ENCODE data around the gene METTL17. TPM values are rescaled to one million over a fixed set of nuclear protein-coding genes. Genes with fewer than 3 reads are reported as not detected.

METTL17 gene
- total and polyA plus RNA-seq, 2 donors (not counting 3 experiments of a cell fraction or from before 2014, with no cell fraction given) = 60.6 to 90.6 TPM

- FAIRE-seq (no peak), DNase-seq (ENCODE audit: low read depth, low spot score) (no peak)
- Histone ChIP-seq H3K4me3 (replicated peaks in 1 of 3; ENCODE audit: insufficient read depth in 1 of 3, low read depth in 1 of 3, low read length in 3 of 3) (no peak overlapping the region), H3K9ac (replicated peaks; ENCODE audit: extremely low read depth, insufficient read depth, low read length) (no peak overlapping the region), H3K9me1 (replicated peaks; ENCODE audit: control insufficient read depth, extremely low read depth, insufficient read depth, low read length) (no peaks in the 10 kb centered on the region), H3K79me2 (ENCODE audit: control insufficient read depth, insufficient read depth, low read length) (no peaks in the 10 kb centered on the region), H3K4me1 (ENCODE audit: control insufficient read depth, extremely low read depth, insufficient read depth, low read length) (no peaks in the 10 kb centered on the region), H2AFZ (ENCODE audit: low read depth, low read length) (no peak overlapping the region), H3K36me3 (ENCODE audit: control insufficient read depth in 2 of 2, extremely low read depth in 1 of 2, insufficient read depth in 2 of 2, low read length in 2 of 2) (no peaks in the 10 kb centered on the region), H3K4me2 (ENCODE audit: insufficient read depth, low read length) (no peak overlapping the region), H3K27ac (ENCODE audit: insufficient read depth, low read depth, low read length) (no peak overlapping the region), H3K9me3 (replicated peaks; ENCODE audit: control insufficient read depth, insufficient read depth, low read length) (no peaks in the 10 kb centered on the region), H4K20me1 (replicated peaks; ENCODE audit: control insufficient read depth, extremely low read depth, insufficient read depth, low read length) (no peaks in the 10 kb centered on the region), H3K27me3 (ENCODE audit: control insufficient read depth in 2 of 2, insufficient read depth in 2 of 2, low read length in 2 of 2) (peaks cover 20 to 26% of the 10 kb centered on the region in 2 experiments)
- no TSS peak for BruUV-seq (replicated peaks)
- ChIA-PET POLR2A (no interaction called here), CTCF (interaction anchor here (1.2 to 10.1 kb wide), 6 partner anchors 7 to 60 kb away, joined by 3 to 86 read pairs (median 4); no protein-coding TSS in a partner anchor)
- dilution Hi-C loops (cut with MboI; ENCODE audit: extremely low pct_ligation_motif_present, low sequenced_read_pairs) = no loop called here
- TF ChIP-seq JUN (IDR thresholded peaks at IDR 0.05; ENCODE audit: borderline replicate concordance, insufficient read depth, insufficient read length, low read depth) = no peak
- no peak for TF ChIP-seq EZH2 (IDR thresholded peaks at IDR 0.05; ENCODE audit: borderline replicate concordance, low read depth, low read length, severe bottlenecking)
- TF ChIP-seq MYC (IDR thresholded peaks at IDR 0.05; ENCODE audit: low read depth, low read length) = no peak
- no peak for TF ChIP-seq POLR2A (IDR thresholded peaks at IDR 0.05; ENCODE audit: low read depth, low read length)
- no peak for TF ChIP-seq GATA2 (IDR thresholded peaks at IDR 0.05; ENCODE audit: insufficient read depth, insufficient read length, low read depth, low read length)
- TF ChIP-seq, protein P1, sequence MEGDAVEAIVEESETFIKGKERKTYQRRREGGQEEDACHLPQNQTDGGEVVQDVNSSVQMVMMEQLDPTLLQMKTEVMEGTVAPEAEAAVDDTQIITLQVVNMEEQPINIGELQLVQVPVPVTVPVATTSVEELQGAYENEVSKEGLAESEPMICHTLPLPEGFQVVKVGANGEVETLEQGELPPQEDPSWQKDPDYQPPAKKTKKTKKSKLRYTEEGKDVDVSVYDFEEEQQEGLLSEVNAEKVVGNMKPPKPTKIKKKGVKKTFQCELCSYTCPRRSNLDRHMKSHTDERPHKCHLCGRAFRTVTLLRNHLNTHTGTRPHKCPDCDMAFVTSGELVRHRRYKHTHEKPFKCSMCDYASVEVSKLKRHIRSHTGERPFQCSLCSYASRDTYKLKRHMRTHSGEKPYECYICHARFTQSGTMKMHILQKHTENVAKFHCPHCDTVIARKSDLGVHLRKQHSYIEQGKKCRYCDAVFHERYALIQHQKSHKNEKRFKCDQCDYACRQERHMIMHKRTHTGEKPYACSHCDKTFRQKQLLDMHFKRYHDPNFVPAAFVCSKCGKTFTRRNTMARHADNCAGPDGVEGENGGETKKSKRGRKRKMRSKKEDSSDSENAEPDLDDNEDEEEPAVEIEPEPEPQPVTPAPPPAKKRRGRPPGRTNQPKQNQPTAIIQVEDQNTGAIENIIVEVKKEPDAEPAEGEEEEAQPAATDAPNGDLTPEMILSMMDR (IDR thresholded peaks at IDR 0.05; ENCODE audit: extremely low read depth in 1 of 2, insufficient read depth in 1 of 2, low read depth in 1 of 2, low read length in 2 of 2) = no peak
- TF ChIP-seq, protein P2, sequence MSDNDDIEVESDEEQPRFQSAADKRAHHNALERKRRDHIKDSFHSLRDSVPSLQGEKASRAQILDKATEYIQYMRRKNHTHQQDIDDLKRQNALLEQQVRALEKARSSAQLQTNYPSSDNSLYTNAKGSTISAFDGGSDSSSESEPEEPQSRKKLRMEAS (IDR thresholded peaks at IDR 0.05; ENCODE audit: insufficient read depth, insufficient read length) = no peak
- TF ChIP-seq FOS (IDR thresholded peaks at IDR 0.05; ENCODE audit: borderline replicate concordance, insufficient read depth, low read length) = no peak
- TF ChIP-seq POLR2AphosphoS5 (IDR thresholded peaks at IDR 0.05; ENCODE audit: insufficient read depth, low read depth, low read length) = no peak
- intact Hi-C loops (cut with micrococcal nuclease) = no loop called here
These were observed 42.7 kb downstream of the METTL17 start for GRCh38 chr14:21032326-21033132.

All from endothelial cell of umbilical vein (primary cell).